Measurements from ENCODE around the gene WRNIP1.
"Not testable (repeated sequence)": the region's sequence is repeated elsewhere in the genome, so short reads cannot be mapped to it uniquely, and the experiment has no call there.

Gene WRNIP1

GRCh38 chr6:2741756-2742155 is 23.4 kb upstream of the WRNIP1 start:
- DNase-seq: peak; percentile 74

- no peak for DNase-seq
Observed at GRCh38 chr6:2743280-2744208, 21.6 kb upstream of the WRNIP1 start.

GRCh38 chr6:2744209-2744771 is 20.9 kb upstream of the WRNIP1 start:
- DNase-seq: no peak

GRCh38 chr6:2744778-2745177 is 20.4 kb upstream of the WRNIP1 start:
- DNase-seq: no peak

- no peak for DNase-seq
Observed at GRCh38 chr6:2745246-2745645, 19.9 kb upstream of the WRNIP1 start.

GRCh38 chr6:2746557-2747061 is 18.6 kb upstream of the WRNIP1 start:
- no peak for DNase-seq

GRCh38 chr6:2748183-2748582 is 17.0 kb upstream of the WRNIP1 start:
- DNase-seq: no peak

GRCh38 chr6:2749969-2750600 is 15.1 kb upstream of the WRNIP1 start:
- no peak for DNase-seq

- DNase-seq: no peak
Observed at GRCh38 chr6:2750832-2751231, 14.4 kb upstream of the WRNIP1 start, which contains the start of gene MYLK4. Gene MYLK4, minus strand, starts transcription at chr6:2750922. Its CDS starts 1,628 bp downstream, at chr6:2749294.

GRCh38 chr6:2751871-2752270 is 13.3 kb upstream of the WRNIP1 start:
- no peak for DNase-seq

- DNase-seq: no peak
Observed at GRCh38 chr6:2752477-2753109, 12.6 kb upstream of the WRNIP1 start.

- no peak for DNase-seq
Observed at GRCh38 chr6:2753110-2753489, 12.1 kb upstream of the WRNIP1 start.

- no peak for DNase-seq
Observed at GRCh38 chr6:2753743-2754142, 11.4 kb upstream of the WRNIP1 start.

GRCh38 chr6:2754393-2754792 is 10.8 kb upstream of the WRNIP1 start:
- DNase-seq: no peak

GRCh38 chr6:2754911-2755310 is 10.3 kb upstream of the WRNIP1 start:
- no peak for DNase-seq

- DNase-seq: no peak
Observed at GRCh38 chr6:2755456-2755855, 9.7 kb upstream of the WRNIP1 start.

- no peak for DNase-seq
Observed at GRCh38 chr6:2756241-2756640, 9.0 kb upstream of the WRNIP1 start.

GRCh38 chr6:2756687-2757224 is 8.4 kb upstream of the WRNIP1 start:
- DNase-seq: no peak

- DNase-seq: no peak
Observed at GRCh38 chr6:2758980-2759379, 6.2 kb upstream of the WRNIP1 start.

- DNase-seq: no peak
Observed at GRCh38 chr6:2760882-2761842, 4.0 kb upstream of the WRNIP1 start.

GRCh38 chr6:2762868-2763267 is 2.3 kb upstream of the WRNIP1 start:
- DNase-seq: not testable (repeated sequence)
